H1 (cell line): ENCODE data around the gene CELA2A. TPM values are rescaled to one million over a fixed set of nuclear protein-coding genes. Genes with fewer than 3 reads are reported as not detected.

ENCODE experiments used
- CHD7 ChIP-seq: fragments of 300-600 bp; sonication (generic); IDR thresholded peaks from 2 replicates; pipeline ENCODE4 v1.7.1; 2012; ENCODE audit warnings: low read length, moderate library complexity, mild to moderate bottlenecking, inconsistent platforms; ENCODE audit not compliant: insufficient replicate concordance
- polyA plus RNA-seq, 7 experiments: library from polyadenylated mRNA; depleted of rRNA in 3 of 7; stranded (reverse) in 5 of 7; unstranded in 2 of 7; fragments of >200 nt in 5 of 7; fragments of 200-250 nt in 2 of 7; gene quantifications; 1 replicate in 5 of 7; 2 replicates in 1 of 7; 4 replicates in 1 of 7; pipeline versions ENCODE4 v1.2.1 to v1.2.3, GENCODE V29; 2011 to 2013; ENCODE audit warnings: missing spikeins in 2 of 7, mixed read lengths in 2 of 7
- total RNA-seq: library from RNA; stranded (reverse); fragmentation: NEBNext Ultra II Directional; extraction: Animal tissue kit (Norgen Biotek cat#: 25700); gene quantifications from 2 replicates; pipeline ENCODE4 v1.2.1, GENCODE V29; 2021

The CELA2A gene
- total and polyA plus RNA-seq, 2 of the 8 experiments (the other 6 are each of a cell fraction or from before 2014, with no cell fraction given) = not detected

DNA sequence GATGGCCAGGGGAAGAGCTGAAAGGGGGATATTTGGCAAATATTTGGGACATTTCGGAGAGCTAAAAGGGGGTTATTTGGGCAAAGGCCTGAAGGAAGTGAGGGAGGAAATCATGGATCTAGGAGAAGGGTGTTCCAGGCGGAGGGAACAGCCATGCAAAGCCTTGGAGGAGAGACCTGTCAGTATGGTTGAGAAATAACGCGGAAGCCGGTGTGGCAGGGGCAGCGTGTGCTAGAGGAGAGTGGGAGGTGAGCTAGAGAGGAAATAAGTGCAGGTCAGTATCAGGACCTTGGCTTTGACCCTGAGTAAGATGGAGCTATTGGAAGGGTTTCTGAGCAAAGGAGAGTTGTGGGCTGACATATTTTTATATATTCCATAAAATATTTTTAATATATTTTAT lies 15.3 kb upstream of the CELA2A start (continued):
- TF ChIP-seq CHD7 = no peak
